Fibroblast of villous mesenchyme (primary cell): Measurements from ENCODE around the gene SPATA18. TPM values are rescaled to one million over a fixed set of nuclear protein-coding genes. Genes with fewer than 3 reads are reported as not detected.
"Not testable (repeated sequence)": the region's sequence is repeated elsewhere in the genome, so short reads cannot be mapped to it uniquely, and the experiment has no call there.

ENCODE experiments used
- DNase-seq: peaks from one replicate; pipeline ENCODE4 v3.0.0-alpha.2; 2010; ENCODE audit warnings: low read depth
- H3K4me3 ChIP-seq: 2 replicates; pipeline ENCODE4 v1.5.1; 2011; ENCODE audit warnings: low read depth, mild to moderate bottlenecking, low read length
- total RNA-seq: library from RNA; depleted of rRNA; stranded (reverse); fragments of >200 nt; gene quantifications from 2 replicates; pipeline ENCODE4 v1.2.3, GENCODE V29; 2012
- TF ChIP-seq, protein P1 (sequence below): IDR thresholded peaks from 2 replicates; pipeline ENCODE4 v1.5.1; 2012; ENCODE audit warnings: low read depth, mild to moderate bottlenecking, low read length; ENCODE audit not compliant: insufficient read depth

The SPATA18 gene
- total RNA-seq, 1 donor: 18.1 TPM

DNA sequence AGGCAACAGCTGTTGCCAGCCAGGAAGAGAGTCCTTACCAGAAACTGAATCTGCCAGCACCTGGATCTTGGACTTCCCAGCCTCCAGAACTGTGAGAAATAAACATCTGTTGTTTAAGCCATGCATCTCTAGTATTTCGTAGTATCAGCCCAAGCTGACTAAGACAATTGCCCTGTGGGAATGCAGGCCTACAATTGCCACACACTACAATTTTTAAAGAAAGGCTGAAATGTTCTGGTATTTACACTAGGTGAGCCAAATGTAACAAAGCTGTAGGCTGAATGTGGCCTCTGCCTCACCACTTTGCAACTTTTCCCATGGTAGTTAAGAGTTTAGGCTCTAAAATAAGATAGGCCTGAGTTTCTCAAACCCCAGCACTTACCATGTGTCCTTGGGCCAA, 59.1 kb downstream of the SPATA18 start:
- TF ChIP-seq, protein P1, sequence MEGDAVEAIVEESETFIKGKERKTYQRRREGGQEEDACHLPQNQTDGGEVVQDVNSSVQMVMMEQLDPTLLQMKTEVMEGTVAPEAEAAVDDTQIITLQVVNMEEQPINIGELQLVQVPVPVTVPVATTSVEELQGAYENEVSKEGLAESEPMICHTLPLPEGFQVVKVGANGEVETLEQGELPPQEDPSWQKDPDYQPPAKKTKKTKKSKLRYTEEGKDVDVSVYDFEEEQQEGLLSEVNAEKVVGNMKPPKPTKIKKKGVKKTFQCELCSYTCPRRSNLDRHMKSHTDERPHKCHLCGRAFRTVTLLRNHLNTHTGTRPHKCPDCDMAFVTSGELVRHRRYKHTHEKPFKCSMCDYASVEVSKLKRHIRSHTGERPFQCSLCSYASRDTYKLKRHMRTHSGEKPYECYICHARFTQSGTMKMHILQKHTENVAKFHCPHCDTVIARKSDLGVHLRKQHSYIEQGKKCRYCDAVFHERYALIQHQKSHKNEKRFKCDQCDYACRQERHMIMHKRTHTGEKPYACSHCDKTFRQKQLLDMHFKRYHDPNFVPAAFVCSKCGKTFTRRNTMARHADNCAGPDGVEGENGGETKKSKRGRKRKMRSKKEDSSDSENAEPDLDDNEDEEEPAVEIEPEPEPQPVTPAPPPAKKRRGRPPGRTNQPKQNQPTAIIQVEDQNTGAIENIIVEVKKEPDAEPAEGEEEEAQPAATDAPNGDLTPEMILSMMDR: no peak
- no peak for DNase-seq

DNA sequence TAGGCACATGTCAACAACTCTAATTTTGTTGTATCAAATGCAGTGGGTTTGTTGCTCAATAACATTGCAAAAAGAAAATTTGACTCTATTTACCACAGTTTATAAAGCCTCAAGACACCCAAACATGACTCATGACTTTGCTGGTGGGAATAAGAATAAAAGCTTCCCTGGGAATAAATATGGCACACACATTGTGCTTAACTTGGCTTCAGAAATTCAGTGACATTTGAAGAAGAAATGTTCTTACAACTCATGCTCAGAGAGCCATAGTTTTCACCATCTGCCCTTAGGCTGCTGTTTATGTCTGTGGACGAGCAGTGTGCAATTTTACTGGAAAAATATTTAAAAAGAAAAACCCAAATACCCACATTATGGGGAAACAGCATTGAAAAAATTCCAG, 60.9 kb downstream of the SPATA18 start:
- no peak overlapping the region for H3K4me3 ChIP-seq
- TF ChIP-seq, protein P1: no peak
- peak; percentile 32 for DNase-seq

More for the DNA sequence above, 59.1 kb downstream of the SPATA18 start:
- H3K4me3 ChIP-seq: no peak overlapping the region

DNA sequence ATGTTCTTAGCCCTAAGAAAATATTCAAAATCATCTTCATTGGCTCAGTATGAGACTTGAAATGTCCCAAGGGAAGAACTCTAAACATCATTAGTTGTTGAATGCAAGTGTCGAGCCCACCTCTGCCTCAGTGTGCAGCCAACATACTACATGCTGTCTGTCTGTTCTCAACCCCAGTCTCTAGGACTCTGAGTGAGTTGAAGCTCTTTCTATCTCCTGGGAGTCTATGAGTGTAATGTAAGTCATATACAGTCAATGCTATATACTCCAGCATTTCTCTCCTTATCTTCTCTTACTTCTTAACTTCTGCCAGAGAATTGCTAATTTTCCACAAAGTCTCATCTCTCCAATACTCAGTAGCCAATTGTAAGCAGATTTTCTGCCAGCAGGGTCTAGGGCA, 61.3 kb downstream of the SPATA18 start:
- no peak overlapping the region for H3K4me3 ChIP-seq
- DNase-seq: no peak
- TF ChIP-seq, protein P1: no peak

DNA sequence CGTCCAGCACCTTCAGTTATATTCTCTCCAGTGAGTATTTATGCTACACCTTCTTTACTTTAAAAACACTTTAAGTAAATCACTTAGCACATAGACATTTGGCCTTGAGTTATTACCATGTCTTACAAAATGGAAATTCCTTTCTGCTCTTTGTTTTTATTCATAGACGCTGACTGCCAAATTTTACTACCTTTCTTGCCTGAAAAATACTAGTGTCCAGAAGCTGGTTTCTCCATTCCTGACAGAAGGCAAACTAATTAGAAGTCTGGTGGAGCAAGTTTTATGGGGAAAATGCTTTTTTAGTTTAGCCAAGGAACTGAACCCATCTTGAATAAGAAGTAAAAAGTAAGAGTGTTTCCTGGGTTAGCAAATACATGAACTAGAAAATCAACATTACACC, 65.5 kb downstream of the SPATA18 start:
- TF ChIP-seq, protein P1: no peak
- H3K4me3 ChIP-seq: no peak overlapping the region
- no peak for DNase-seq

DNA sequence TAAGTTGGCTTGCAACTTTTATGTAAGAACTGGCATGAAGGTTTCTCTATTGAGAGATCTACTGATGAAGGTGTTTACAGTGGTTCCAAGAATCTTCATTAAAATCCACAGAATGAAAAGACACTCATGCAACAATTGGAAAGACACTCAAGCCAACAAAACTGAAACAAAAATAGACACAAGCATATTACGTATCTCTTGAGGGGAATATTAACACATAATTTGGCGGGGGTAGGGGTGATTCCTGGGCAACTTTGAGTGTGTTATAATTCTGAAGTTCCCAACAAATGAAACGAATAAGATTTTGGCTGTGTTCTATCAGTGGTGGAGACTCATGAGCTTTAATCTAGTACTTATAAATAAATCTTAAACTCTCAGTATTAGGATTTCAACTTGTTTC, 75.1 kb downstream of the SPATA18 start:
- no peak for DNase-seq
- no peak overlapping the region for H3K4me3 ChIP-seq
- TF ChIP-seq, protein P1: no peak

DNA sequence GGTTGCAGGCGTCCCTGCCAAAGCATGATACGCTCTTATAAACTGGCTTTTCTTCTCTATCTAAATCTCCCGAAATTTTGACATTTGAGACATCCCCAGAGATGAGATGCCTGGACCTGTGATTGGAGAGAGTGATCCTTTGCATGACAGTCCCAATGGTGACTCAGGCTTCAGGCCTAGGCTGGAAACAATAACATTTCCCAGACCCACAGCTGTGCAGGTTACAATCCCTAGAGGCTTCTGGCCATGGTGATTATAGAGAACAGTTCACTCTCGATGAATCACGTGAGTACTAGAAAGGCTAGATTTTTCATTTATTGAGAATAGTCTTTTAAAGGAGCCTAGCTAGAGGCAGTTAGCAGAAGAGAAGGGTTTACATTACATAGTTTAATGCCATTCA, 75.9 kb downstream of the SPATA18 start:
- no peak overlapping the region for H3K4me3 ChIP-seq
- DNase-seq: no peak
- TF ChIP-seq, protein P1: no peak

DNA sequence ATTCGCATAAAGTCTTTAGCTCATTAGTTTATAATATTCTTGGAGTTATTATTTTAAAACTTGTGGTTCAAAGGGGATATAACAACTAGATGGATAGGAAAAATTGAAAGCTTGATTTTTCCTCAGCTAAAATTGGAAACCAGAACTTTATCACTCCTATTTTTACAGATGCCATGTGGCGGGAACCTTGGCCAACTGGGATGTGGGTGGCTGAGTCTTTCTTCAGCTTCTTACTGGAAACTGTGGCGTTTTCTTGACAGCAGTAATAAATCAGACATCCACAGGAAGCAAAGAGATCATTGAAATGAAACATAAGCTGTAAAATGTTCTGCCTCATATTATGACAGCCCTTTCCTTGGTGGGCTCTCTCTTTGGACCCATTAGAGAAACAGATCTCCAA, 84.1 kb downstream of the SPATA18 start:
- no peak overlapping the region for H3K4me3 ChIP-seq
- no peak for DNase-seq
- TF ChIP-seq, protein P1: no peak

DNA sequence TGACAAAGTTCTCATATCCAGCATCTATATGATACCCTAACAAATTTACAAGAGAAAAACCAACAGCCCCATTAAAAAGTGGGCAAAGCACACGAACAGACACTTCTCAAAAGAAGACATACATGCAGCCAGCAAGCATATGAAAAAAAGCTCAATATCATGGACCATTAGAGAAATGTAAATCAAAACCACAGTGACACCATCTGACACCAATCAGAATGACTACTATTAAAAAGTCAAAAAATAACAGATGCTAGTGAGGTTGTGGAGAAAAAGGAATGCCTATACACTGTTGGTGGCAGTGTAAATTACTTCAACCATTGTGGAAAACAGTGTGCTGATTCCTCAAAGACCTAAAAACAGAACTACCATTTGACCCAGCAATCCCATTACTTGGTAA, 86.0 kb downstream of the SPATA18 start:
- not testable (repeated sequence) for H3K4me3 ChIP-seq, DNase-seq
